Fibroblast of the aortic adventitia (primary cell): ENCODE data around the gene MEA1. TPM values are rescaled to one million over a fixed set of nuclear protein-coding genes. Genes with fewer than 3 reads are reported as not detected.

Experiments used
- DNase-seq: peaks from one replicate; pipeline ENCODE4 v3.0.0-alpha.2; 2010; ENCODE audit warnings: low read depth
- H3K4me3 ChIP-seq: 2 replicates; pipeline ENCODE4 v1.5.1; 2011; ENCODE audit warnings: low read depth, mild to moderate bottlenecking, control low read depth, low read length, moderate library complexity
- CTCF ChIP-seq: IDR thresholded peaks from 2 replicates; pipeline ENCODE4 v1.5.1; 2011; ENCODE audit warnings: mild to moderate bottlenecking, low read length, control low read depth, inconsistent platforms; ENCODE audit not compliant: insufficient read depth
- total RNA-seq: library from RNA; depleted of rRNA; stranded (reverse); fragments of >200 nt; gene quantifications from 2 replicates; pipeline ENCODE4 v1.2.3, GENCODE V29; 2012; ENCODE audit warnings: low replicate concordance

Gene MEA1
- total RNA-seq, 1 donor: 71.8 TPM

GRCh38 chr6:43032326-43032725 lies 18.6 kb upstream of the MEA1 start:
- no peak for DNase-seq
- TF ChIP-seq CTCF: no peak
- H3K4me3 ChIP-seq: no peak overlapping the region

GRCh38 chr6:43029120-43029519 lies 15.4 kb upstream of the MEA1 start:
- H3K4me3 ChIP-seq: no peak overlapping the region
- DNase-seq: no peak
- no peak for TF ChIP-seq CTCF

GRCh38 chr6:43026365-43026764 lies 12.6 kb upstream of the MEA1 start:
- no peak for DNase-seq
- TF ChIP-seq CTCF: no peak
- H3K4me3 ChIP-seq: no peak overlapping the region

GRCh38 chr6:43024436-43024835 lies 10.7 kb upstream of the MEA1 start:
- DNase-seq: no peak
- TF ChIP-seq CTCF: no peak
- no peak overlapping the region for H3K4me3 ChIP-seq

- peak within 1 kb of the TSS; percentile 98 for H3K4me3 ChIP-seq
- peak; percentile 56 for DNase-seq
- TF ChIP-seq CTCF: no peak
These were observed 7.7 kb upstream of the MEA1 start, which contains the start of gene RRP36 for GRCh38 chr6:43021270-43022047. RRP36 (plus strand) TSS chr6:43021623; CDS start chr6:43021655, 32 bp downstream.

- TF ChIP-seq CTCF: no peak
- H3K4me3 ChIP-seq: peak overlapping the region; percentile 98
- DNase-seq: no peak
These were observed 7.1 kb upstream of the MEA1 start for GRCh38 chr6:43020847-43021246.
